Activated CD4-positive, alpha-beta T cell treated with anti-CD3 and anti-CD28 coated beads, Interleukin-2, amount 10 ng/mL, durations not matched to agents 24 days and 14 days (primary cell): Measurements from ENCODE around the gene SDCCAG8. TPM values are rescaled to one million over a fixed set of nuclear protein-coding genes. Genes with fewer than 3 reads are reported as not detected.
A peak's percentile ranks its signal among the peaks of the same experiment; 100 is the strongest.

Experiments
- DNase-seq: peaks from one replicate; pipeline ENCODE4 v3.0.0; 2022
- H3K27ac Mint-ChIP-seq: one replicate; pipeline ENCODE4 v1.8.0; 2022; ENCODE audit warnings: mild to moderate bottlenecking, mixed read lengths
- H3K27me3 Mint-ChIP-seq: one replicate; pipeline ENCODE4 v1.8.0; 2022; ENCODE audit warnings: mixed read lengths
- H3K36me3 Mint-ChIP-seq: one replicate; pipeline ENCODE4 v1.8.0; 2022; ENCODE audit warnings: low read depth, mild to moderate bottlenecking, mixed read lengths
- H3K4me1 Mint-ChIP-seq: one replicate; pipeline ENCODE4 v1.8.0; 2021; ENCODE audit warnings: mixed read lengths
- H3K4me3 Mint-ChIP-seq: one replicate; pipeline ENCODE4 v1.8.0; 2022; ENCODE audit warnings: mild to moderate bottlenecking, moderate library complexity, mixed read lengths
- H3K9me3 Mint-ChIP-seq: one replicate; pipeline ENCODE4 v1.8.0; 2021; ENCODE audit warnings: mixed read lengths
- intact Hi-C: fragments of 100-400 bp; cut with micrococcal nuclease; formaldehyde crosslinking; loops from one replicate; pipeline ENCODE4 v1.15.1; 2023
- total RNA-seq: library from RNA; stranded (reverse); gene quantifications from 2 replicates; pipeline ENCODE4 v1.2.3, GENCODE V29; 2022

Gene SDCCAG8
- total RNA-seq, 1 donor from 2014 or later: 23.6 TPM

- no peaks in the 10 kb centered on the region for H3K9me3 Mint-ChIP-seq
- DNase-seq: no peak
- peaks cover 16% of the 10 kb centered on the region for H3K4me1 Mint-ChIP-seq
- intact Hi-C loops: loop anchor here (10.0 kb wide), 1 partner anchor 532 kb away; no protein-coding TSS in a partner anchor
- H3K27ac Mint-ChIP-seq: no peak overlapping the region
- no peaks in the 10 kb centered on the region for H3K36me3 Mint-ChIP-seq
- no peaks in the 10 kb centered on the region for H3K27me3 Mint-ChIP-seq
- H3K4me3 Mint-ChIP-seq: no peak overlapping the region
Measured at GRCh38 chr1:243402868-243403267, 147.0 kb downstream of the SDCCAG8 start.

DNA sequence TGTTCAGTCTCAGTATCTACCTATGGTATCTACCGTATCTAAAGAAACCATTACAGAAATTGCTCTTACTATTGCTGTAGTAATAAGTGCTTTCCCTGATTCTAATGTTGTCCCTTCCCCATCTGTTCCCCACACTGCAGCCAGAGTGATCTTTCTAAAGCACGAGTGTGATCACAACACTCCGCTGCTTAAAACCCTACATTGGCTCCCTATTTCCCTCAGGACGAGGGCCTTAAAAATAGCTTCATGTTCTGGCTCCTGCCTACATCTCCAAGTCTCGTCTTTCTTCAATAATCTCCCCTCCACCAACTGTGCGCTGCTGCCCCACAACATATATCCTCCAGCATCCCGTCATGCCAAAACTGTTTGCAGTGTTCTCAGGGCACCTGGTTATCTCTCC is 150.6 kb downstream of the SDCCAG8 start:
- Mint-ChIP-seq H3K4me1 (peaks cover 14% of the 10 kb centered on the region), H3K27ac (no peak overlapping the region), H3K36me3 (no peaks in the 10 kb centered on the region), H3K9me3 (no peaks in the 10 kb centered on the region), H3K27me3 (no peaks in the 10 kb centered on the region), H3K4me3 (no peak overlapping the region)
- intact Hi-C loops: loop anchor here (2.0 to 10.0 kb wide), 2 partner anchors 14 to 528 kb away; no protein-coding TSS in a partner anchor
- no peak for DNase-seq

- H3K36me3 Mint-ChIP-seq: no peaks in the 10 kb centered on the region
- intact Hi-C loops: loop anchor here (2.0 to 10.0 kb wide), 3 partner anchors 13 to 527 kb away; no protein-coding TSS in a partner anchor
- peak overlapping the region; percentile 15 for H3K4me3 Mint-ChIP-seq
- H3K4me1 Mint-ChIP-seq: peaks cover 14% of the 10 kb centered on the region
- DNase-seq: no peak
- H3K27ac Mint-ChIP-seq: no peak overlapping the region
- H3K9me3 Mint-ChIP-seq: no peaks in the 10 kb centered on the region
- H3K27me3 Mint-ChIP-seq: no peaks in the 10 kb centered on the region
Measured at GRCh38 chr1:243407284-243408018, 151.6 kb downstream of the SDCCAG8 start.

- intact Hi-C loops: loop anchor here (2.0 to 10.0 kb wide), 2 partner anchors 64 to 526 kb away; no protein-coding TSS in a partner anchor
- no peaks in the 10 kb centered on the region for H3K9me3 Mint-ChIP-seq
- no peak overlapping the region for H3K4me3 Mint-ChIP-seq
- H3K36me3 Mint-ChIP-seq: no peaks in the 10 kb centered on the region
- DNase-seq: no peak
- peaks cover 14% of the 10 kb centered on the region for H3K4me1 Mint-ChIP-seq
- no peaks in the 10 kb centered on the region for H3K27me3 Mint-ChIP-seq
- no peak overlapping the region for H3K27ac Mint-ChIP-seq
Measured at GRCh38 chr1:243408479-243408878, 152.6 kb downstream of the SDCCAG8 start.

- intact Hi-C loops: loop anchor here (2.0 to 10.0 kb wide), 2 partner anchors 64 to 526 kb away; no protein-coding TSS in a partner anchor
- no peaks in the 10 kb centered on the region for H3K9me3 Mint-ChIP-seq
Measured at GRCh38 chr1:243409284-243409683, 153.4 kb downstream of the SDCCAG8 start.

GRCh38 chr1:243411472-243411871 is 155.6 kb downstream of the SDCCAG8 start:
- no peak overlapping the region for H3K27ac Mint-ChIP-seq
- intact Hi-C loops: loop anchor here (10.0 kb wide), 1 partner anchor 863 kb away; no protein-coding TSS in a partner anchor
- H3K4me1 Mint-ChIP-seq: peaks cover 30% of the 10 kb centered on the region
- H3K9me3 Mint-ChIP-seq: no peaks in the 10 kb centered on the region
- H3K36me3 Mint-ChIP-seq: peaks cover 2% of the 10 kb centered on the region
- no peak overlapping the region for H3K4me3 Mint-ChIP-seq
- peak; percentile 39 for DNase-seq
- H3K27me3 Mint-ChIP-seq: no peaks in the 10 kb centered on the region

More at GRCh38 chr1:243409284-243409683, 153.4 kb downstream of the SDCCAG8 start:
- no peaks in the 10 kb centered on the region for H3K27me3 Mint-ChIP-seq
- peak; percentile 54 for DNase-seq
- H3K4me1 Mint-ChIP-seq: peaks cover 21% of the 10 kb centered on the region
- peaks cover 2% of the 10 kb centered on the region for H3K36me3 Mint-ChIP-seq
- no peak overlapping the region for H3K4me3 Mint-ChIP-seq
- H3K27ac Mint-ChIP-seq: no peak overlapping the region

DNA sequence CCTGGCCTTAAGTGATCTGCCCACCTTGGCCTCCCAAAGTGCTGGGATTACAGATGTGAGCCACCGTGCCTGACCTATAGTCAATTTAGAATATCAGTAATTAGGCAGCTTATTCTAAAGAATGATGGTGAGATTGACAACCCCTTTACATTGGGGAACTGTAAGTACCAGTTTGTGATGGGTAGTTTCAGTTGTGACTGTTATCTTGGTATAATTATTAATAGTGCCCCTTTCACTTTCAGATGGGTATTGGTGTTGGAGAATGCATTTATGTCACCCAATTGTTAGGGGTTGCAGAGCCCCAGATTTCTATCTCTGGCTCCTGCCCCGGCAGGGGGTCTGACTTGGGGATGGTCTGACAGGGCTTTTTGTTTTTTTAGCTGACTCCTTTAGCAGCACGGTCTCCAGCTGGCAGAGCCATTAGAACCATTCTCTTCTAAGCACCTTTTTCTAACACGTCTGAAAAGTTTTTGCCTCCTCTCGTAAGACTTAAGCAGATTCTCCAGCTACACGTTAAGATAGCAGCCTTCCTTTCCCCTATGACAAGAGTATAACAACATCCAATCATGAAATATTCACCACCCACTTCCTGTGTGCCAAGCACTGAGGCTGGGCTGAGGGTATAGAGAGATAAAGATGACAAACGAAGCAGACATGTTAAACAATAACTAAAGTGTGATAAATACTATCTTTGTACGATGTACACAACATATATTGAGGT is 157.8 kb downstream of the SDCCAG8 start:
- intact Hi-C loops: loop anchor here (10.0 kb wide), 1 partner anchor 861 kb away; no protein-coding TSS in a partner anchor
- H3K27me3 Mint-ChIP-seq: no peaks in the 10 kb centered on the region
- H3K36me3 Mint-ChIP-seq: peaks cover 4% of the 10 kb centered on the region
- peak; percentile 51 for DNase-seq
- no peaks in the 10 kb centered on the region for H3K9me3 Mint-ChIP-seq
- H3K4me3 Mint-ChIP-seq: no peak overlapping the region
- H3K4me1 Mint-ChIP-seq: peaks cover 29% of the 10 kb centered on the region
- no peak overlapping the region for H3K27ac Mint-ChIP-seq

DNA sequence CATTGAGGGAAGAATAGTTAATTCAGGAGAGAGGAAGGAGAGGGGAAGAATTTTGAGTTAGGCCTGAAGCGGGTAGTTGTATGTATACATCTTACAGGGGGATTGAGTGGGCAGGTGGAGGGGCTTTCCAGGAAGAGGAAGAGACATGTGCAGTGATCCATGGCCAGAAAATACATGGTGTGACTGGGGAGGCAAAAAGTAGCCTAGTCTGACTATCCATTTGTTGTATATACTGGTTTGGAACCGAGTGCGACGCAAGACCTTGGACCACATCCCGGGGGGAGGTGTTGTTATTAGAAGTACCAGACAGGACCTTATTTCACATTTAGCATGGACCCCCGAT is 158.3 kb downstream of the SDCCAG8 start:
- DNase-seq: peak; percentile 50
- intact Hi-C loops: loop anchor here (10.0 kb wide), 1 partner anchor 861 kb away; no protein-coding TSS in a partner anchor
- Mint-ChIP-seq H3K9me3 (no peaks in the 10 kb centered on the region), H3K4me3 (no peak overlapping the region), H3K27ac (no peak overlapping the region), H3K36me3 (peaks cover 6% of the 10 kb centered on the region), H3K4me1 (peaks cover 35% of the 10 kb centered on the region), H3K27me3 (no peaks in the 10 kb centered on the region)

DNA sequence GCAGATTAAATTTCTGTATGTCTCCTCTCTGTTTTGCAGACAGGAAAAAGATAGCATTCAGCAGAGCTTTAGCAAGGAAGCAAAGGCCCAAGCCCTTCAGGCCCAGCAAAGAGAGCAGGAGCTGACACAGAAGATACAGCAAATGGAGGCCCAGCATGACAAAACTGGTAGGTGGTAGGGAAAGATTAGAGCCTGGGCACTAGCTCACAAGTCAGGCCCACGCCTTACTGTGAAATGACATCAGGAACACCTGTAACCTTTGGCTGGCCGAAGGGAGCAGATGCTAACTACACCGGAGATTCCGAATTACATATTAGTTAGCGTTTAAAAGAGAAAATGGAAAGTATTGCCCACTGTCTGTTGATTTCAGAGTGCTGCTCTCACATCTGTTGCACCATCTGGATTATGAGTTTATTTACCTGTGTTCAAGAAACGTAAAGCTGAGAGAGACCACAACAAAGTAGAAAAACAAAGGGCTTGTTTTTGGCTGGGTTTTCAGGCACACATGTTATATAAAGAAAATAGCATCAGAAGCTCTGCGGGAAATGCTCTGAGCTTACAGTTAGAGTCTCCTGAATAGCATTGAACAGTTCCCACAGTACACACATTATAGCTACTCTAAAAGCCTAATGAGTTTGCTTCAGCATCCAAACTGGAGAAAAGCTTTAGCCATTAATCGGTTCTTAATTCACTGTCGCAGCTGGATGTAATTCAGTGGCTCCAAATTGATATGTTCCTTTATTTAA is 160.0 kb downstream of the SDCCAG8 start:
- peaks cover 12% of the 10 kb centered on the region for H3K36me3 Mint-ChIP-seq
- H3K4me1 Mint-ChIP-seq: peaks cover 46% of the 10 kb centered on the region
- peak overlapping the region; percentile 68 for H3K4me3 Mint-ChIP-seq
- no peaks in the 10 kb centered on the region for H3K27me3 Mint-ChIP-seq
- no peak for DNase-seq
- intact Hi-C loops: loop anchor here (1.0 to 10.0 kb wide), 3 partner anchors 173 to 1036 kb away; no protein-coding TSS in a partner anchor
- H3K9me3 Mint-ChIP-seq: peaks cover 7% of the 10 kb centered on the region
- peak overlapping the region; percentile 72 for H3K27ac Mint-ChIP-seq

DNA sequence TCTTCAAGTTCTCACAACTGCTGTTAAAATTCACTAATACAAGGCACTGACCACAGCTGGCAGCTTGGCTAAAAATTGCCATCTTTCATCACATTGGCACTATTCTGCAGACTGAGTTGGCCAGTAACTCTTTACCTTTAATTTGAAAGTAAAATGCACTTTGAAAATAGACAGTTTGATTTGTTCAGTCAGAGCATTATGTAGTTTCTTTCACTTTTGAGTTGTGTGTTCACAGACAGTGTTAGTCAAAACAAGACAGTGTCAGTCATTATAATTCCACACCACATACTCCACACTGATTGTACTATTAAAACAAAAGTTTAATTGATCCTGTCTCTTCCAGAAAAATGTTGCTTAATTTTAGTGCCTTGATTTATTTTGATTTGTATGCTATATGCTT is 160.7 kb downstream of the SDCCAG8 start:
- H3K4me1 Mint-ChIP-seq: peaks cover 51% of the 10 kb centered on the region

GRCh38 chr1:243420016-243420945 is 164.4 kb downstream of the SDCCAG8 start:
- Mint-ChIP-seq H3K27ac (peak overlapping the region; percentile 39), H3K4me1 (peaks cover 51% of the 10 kb centered on the region), H3K27me3 (no peaks in the 10 kb centered on the region), H3K9me3 (peaks cover 7% of the 10 kb centered on the region), H3K4me3 (no peak overlapping the region), H3K36me3 (peaks cover 10% of the 10 kb centered on the region)
- intact Hi-C loops: loop anchor here (2.0 to 10.0 kb wide), 5 partner anchors 13 to 1179 kb away; no protein-coding TSS in a partner anchor
- DNase-seq: no peak

More for the DNA sequence above, 160.7 kb downstream of the SDCCAG8 start:
- H3K27ac Mint-ChIP-seq: peak overlapping the region; percentile 72
- DNase-seq: no peak
- H3K4me3 Mint-ChIP-seq: peak overlapping the region; percentile 68
- intact Hi-C loops: loop anchor here (1.0 to 10.0 kb wide), 3 partner anchors 172 to 1036 kb away; no protein-coding TSS in a partner anchor
- H3K36me3 Mint-ChIP-seq: peaks cover 12% of the 10 kb centered on the region
- H3K9me3 Mint-ChIP-seq: peaks cover 7% of the 10 kb centered on the region
- no peaks in the 10 kb centered on the region for H3K27me3 Mint-ChIP-seq

GRCh38 chr1:243420946-243421685 is 165.3 kb downstream of the SDCCAG8 start:
- intact Hi-C loops: loop anchor here (1.0 to 10.0 kb wide), 6 partner anchors 14 to 1178 kb away; partner anchors contain the start of gene CEP170
- Mint-ChIP-seq H3K4me3 (peak overlapping the region; percentile 70), H3K27me3 (no peaks in the 10 kb centered on the region), H3K9me3 (peaks cover 7% of the 10 kb centered on the region), H3K36me3 (peaks cover 10% of the 10 kb centered on the region), H3K4me1 (peaks cover 44% of the 10 kb centered on the region), H3K27ac (peak overlapping the region; percentile 55)
- peak; percentile 65 for DNase-seq
